CD4-positive, alpha-beta T cell treated with Interleukin-2 at 100 ng/mL for 4 hours (primary cell): ENCODE results near the gene APCDD1L.
A peak's percentile ranks its signal among the peaks of the same experiment; 100 is the strongest.

ENCODE experiments used
- DNase-seq: peaks from one replicate; pipeline ENCODE4 v3.0.0-alpha.2; 2020; ENCODE audit warnings: low spot score

The APCDD1L gene

DNA sequence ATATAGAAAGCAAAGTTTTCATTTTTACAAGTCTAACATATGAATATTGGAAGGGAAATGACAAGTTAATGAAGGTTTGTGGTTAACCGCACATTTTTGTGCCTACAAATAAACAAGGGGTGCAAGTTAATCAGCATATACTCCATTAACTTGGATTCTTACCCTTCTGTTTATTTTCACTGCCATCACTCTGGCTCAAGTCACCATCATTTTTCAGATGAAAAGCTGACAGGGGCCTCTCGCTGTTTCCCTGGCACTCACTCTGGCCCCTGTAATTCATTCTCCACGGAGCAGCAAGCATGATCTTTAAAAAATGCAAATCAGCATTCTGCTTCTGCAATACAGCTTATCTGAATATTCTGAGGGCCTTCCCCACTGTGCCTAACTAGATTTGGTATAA, 29.8 kb downstream of the APCDD1L start:
- DNase-seq: no peak

DNA sequence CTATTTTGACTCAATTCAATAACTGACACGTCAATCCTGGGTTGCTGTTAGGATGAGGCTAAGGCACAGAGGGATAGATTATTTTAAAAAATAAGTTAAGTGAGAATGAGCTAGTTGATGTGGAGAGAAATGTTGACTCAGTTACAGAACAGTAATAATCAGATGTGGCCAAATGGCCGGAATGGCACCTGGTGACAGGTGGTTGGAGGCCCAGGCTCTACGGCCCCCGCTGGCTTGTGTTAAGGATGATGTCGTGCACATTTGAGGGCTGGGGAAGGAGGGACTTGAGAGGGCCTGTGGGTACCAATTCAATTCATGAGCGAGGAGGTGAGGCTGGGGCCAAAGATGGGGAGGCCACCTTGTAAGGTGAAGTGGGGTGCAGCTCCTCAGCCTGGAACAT, 31.7 kb downstream of the APCDD1L start:
- no peak for DNase-seq

DNA sequence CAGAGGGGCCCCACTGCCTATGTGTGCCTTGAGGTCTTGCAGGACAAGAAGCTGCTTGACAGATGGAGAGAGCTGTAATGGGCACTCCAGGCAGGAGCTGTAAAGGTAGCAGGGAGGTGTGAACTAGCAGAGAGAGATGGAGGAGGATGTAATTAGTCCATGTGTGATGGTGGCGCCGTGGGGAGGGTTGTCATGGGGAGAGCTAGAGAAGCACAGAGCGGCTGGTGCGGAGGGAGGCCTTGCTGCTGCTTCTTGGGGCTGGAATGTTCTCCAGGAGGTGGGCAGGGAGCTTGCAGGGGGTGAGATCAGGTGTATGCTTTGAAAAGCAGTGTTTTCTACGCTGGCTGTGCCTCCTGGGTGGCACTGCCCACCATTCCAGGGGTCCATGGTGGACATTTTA, 32.1 kb downstream of the APCDD1L start:
- no peak for DNase-seq

DNA sequence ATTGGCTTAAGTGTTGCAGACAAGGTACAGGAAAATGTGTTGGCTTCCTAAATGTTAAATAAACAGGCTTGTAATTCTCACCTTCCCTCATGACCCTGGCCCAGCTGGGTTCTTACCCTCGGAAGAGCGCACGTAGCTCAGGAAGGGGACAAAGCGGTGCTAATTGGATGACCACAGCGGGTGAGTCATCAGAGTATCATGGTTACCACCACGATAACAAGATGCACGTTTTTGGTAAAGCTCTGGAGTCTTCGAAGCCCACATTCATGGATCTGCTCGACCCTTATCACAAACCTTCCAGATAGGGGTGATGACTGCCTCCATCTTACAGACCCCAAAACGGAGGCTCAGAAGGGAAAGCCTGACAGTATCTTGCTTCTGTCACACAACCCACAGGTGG, 32.8 kb downstream of the APCDD1L start:
- DNase-seq: no peak

DNA sequence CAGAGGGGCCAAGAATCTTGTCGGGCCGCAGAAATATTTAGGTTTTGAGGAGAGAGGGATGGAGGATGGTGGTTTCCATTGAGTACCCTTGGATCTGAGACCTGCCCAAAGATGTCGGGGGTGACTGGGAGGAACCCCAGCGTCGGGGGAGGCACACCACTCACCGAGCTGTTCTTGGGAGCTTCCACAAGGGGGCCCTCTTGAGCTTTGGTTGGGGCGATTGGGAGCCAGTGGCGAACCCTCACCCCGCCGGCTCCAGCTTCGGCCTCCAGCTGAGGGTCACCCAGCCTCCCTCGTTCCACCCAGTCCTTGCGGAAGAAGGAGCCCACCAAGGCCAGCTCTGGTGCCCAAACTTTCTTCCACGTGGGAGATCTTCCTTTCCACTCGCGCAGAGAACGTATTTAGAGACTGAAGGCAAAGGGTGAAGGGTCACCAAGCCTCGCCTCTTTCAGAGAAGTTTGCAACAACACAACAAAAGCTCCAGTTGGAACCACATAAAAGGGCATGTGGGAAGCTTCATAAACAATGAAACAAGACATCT, 33.6 kb downstream of the APCDD1L start:
- DNase-seq: peak; percentile 18

DNA sequence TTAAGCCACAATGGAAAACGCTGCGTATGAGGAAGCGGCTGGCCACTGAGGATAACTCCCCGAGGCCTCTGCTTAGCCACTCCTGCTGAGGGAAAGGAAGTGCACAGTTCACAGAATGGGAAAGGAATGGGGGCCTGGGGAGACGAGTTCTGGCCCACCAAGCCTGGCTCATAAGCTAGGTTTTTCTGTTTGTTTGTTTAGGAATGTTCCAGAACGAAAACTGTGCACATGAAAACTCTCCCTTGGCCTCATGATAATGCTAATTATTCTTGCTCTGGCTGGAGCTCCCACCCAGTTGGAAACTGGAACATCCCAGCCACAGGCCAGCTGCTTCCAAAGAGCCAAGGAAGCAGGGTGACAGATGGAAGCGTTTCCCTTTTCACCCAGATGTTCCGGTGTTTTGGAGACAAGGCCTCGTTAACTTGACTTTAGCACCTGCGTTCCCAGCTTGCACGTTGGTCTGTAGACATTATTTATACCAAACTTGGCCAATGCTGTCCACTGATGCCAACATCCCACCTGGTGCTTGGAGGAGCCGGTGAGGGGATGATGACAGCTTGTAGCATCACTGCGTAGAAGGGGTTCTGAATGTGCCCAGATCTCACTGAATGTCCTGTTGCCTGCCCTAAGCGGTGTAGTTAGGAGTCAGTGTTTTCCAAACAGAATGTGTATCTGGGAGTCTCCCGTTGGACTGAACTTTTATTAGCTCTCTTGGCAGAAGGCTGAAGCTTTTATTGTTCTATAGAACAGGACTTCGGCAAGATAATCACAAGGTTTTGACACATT, 34.5 kb downstream of the APCDD1L start:
- DNase-seq: no peak

DNA sequence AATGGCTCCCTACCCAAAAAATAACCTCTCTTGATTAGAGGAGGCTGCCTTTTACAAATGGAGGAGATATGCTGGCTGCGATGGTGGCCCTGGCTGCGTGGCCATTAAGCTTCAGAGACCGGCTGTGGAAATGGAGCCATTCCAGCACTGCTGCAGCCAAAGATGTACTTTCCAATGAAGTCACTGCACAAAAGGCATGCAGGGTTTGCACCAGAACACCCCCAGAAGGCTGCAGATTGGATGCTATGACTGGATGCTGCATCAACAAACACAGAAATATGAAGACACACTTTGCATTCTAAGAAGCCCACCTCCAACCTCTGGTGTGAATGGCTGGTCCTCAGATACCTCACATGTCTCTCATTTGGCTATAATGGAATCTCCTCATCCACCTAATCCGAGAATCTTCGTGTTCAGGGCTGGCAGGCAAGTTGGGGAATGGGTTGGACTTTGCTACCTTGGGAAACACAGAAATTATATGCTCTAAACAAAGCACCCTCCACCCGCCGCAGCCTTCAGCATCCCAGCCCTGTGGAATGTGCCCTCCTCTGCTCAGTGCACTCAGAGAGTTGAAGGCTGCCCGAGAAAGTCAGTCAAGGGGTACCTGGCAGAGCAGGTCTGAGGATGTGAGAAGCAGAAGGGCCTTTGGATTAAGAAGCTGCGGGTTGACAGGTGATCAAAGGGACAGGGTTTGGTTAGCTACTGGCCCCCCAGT, 35.3 kb downstream of the APCDD1L start:
- no peak for DNase-seq

DNA sequence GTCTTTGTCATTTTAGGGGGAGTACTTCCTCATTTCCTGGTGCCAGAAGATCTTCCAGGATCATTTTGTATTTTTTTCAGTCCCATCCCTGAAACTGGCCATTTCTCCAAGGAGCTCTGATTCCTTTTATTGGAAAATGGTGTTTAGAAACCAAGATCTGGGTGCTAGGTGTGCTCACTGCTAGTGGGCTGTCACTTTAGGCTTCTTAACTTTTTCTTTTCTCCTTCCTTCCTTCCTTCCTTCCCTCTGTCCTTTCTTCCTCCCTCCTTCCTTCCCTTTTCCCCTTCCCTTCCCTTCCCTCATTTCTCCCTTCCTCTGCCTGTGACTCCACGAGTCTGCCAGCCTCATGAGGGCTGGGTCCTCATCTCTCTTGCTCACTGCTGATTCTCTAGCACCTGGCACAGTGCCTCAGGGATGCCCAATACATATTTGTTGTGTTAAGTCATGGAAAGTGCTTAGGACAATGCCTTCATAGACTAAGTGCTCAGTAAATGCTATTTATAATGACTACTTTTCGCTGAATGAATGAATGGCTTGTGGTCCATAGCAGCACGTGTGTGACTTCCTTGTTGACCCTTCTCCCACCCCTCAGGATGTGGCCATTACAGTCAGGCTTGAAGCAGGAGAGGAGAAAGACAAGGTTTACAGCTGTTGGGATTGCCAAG, 36.9 kb downstream of the APCDD1L start:
- no peak for DNase-seq

DNA sequence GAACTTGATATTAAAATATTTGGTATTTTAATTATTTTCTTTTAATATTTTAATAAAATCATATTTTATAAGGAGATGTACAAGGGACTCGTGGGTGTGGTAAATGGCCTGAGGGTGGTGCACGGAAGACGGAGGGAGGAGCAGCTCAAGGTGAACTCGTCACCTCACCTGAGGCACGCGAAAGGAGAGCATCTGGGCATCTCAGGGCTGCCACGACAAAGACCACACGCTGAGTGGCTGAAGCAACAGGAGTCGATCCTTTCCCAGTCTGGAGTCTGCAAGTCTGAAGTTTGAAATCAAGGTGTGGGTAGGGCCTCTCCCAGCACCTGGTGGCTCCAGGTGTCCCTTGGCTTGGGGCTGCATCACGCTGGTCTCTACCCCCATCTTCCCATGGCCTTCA, 39.7 kb downstream of the APCDD1L start:
- DNase-seq: no peak

DNA sequence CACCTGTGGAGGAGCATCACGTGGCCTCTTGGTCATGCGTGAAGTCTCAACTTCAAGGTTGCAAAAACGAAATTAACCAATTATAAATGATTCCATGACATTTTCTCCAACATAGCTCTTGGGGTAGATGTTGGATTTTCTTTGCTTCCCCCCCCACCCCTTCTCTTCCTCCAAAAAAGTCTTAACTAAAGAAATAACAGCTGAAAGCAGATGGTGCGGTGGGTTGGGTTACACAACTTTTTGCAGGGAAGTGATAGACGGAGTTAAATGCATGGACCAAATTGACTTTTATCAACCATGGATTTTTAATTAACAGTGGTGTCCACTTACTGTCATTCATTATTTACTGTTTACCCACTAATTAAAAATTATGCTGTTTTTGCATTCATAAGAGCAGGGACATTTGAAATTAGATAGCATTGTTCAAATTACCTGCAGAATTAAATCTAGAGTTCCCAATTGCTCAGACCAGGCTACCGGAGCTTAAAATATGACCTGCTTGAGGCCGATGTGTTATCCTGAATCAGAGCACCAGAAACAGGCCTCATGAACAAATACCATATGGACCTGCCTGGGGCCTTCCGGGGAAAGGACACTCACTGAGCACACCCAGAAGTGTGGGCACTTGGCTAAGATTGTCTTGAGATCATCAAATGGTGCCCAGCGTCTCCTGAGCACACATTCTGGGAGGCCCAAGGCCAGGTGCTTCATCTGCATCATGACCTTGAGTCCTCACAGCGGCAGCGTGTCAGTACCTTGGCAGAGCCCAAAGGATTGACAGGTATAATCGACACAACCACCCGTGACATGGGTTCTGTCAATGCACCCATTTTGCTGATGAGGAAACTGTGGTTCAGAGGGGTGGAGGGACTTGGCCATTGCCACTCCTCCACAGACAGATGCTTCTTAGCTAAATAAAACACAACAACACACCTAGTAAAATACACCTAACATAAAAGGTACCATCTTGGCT, 41.5 kb downstream of the APCDD1L start:
- DNase-seq: no peak

DNA sequence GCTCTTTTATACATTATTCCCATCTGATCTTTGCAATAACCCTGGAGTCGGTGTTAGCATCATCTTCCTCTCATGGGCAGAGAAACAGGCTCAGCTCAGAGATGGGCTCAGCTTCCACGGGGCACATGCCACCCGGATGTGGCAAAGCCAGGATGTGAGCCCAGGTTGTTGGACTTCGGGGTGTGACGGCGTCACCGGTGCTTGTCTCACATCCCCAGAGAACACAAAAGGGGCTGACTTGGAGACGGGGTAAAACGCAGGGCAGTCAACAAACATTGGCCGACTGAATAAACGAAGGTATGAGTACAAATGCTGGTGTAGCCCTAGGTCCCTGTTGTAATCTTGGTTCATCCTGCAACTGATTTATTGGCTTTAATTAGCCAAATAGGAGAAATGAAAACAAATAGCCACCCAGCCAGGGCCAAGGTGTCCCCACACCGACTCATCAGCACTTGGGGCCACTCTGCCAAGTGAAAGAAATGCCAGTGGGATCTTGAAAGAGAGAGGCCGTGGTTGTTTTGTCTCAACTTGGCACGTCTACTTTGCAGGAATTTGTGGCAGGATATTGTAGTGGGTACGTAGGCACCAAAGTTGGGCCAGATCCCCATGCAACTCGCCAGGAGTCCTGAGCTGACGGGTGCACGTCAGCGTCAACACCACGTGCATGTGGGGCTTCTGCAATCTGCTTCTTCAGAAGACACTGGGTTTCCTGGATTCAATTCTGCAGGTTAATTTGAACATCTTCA, 42.8 kb downstream of the APCDD1L start:
- no peak for DNase-seq

DNA sequence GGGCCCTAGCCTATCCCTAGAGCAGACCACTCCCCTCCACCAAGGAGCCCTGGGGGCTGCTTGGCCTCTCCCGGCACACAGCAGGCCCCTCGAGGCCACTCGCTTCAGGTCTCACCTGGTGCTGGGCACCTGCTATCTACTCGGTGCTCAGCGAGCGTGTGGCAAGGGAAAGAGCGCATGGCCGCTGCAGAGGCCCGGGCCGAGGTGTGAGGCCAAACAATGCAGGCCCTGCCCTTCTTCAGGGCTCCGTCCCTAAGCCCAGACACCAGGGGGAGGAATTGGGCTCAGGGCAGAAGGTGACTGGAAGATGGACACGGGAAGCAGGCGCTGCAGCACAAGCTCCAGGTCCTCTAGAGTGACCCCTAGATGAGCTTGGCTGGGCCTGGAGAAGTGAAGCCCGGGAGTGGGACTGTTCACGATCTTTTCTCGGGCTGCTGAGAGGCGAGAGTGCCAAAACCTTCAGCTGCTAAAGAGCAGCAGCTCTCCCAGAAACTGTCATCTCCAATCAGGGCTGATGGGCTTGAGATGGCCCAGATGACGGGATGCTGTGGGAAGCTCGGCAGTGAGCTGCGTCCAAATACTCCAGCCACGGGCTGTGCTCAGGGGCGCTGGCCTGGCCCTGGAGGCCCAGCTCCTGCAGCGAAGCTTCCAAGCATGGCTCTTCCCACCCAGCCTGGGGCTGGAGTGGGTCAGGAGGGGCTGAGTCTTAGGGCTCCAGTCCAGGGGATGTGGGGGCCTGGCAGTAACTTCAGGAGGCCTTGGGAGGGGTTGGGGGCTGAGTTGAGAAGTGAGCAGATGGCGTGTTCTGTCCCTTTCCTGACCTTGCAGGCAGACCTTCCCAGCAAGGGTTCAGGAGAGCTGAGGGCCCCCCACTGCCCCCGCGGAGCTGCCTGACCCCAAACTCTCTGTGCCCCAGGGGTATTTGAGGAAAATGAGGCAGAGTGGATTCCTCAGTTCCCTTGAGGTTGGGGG, 43.7 kb downstream of the APCDD1L start:
- DNase-seq: no peak

DNA sequence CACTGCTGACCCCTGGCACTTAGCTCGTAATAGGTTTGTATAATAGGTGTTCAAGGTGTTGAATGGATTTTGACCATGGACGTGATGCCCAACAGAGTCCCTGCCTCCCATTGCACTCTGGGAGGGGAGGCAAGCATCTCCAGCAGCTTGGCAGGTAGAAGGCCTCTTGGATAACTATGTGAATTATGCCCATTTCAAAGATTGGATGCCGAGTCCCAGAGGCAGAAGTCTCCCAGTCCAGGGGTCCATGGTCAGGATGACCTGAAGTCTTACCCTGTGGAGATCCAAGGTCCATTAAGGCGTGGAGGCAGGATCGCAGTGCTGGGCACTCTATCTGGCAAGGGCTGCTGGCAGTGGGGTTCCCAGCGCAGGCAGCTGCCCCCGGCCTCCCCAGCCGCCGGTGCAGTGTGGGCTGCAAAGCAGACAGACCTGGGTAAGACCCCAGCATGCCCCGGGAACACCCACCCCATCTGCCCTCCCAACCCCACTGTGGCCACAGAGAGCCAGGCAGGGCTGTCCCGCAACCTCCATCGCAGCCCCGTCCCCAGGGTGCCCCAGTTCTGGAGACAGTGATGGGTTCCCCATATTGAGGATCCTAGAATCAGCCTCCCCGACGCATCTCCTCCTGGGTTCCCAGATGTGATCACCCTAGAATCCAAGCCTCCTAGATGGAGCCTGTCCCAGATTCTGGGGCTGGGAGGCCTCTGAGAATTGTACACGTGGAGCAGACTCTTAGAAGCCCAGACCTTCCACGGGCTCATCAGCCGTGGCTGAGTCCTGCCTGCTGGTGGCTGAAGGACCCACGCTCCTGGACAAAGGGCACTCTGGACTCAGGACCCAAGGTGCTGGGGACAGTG, 44.6 kb downstream of the APCDD1L start:
- no peak for DNase-seq

DNA sequence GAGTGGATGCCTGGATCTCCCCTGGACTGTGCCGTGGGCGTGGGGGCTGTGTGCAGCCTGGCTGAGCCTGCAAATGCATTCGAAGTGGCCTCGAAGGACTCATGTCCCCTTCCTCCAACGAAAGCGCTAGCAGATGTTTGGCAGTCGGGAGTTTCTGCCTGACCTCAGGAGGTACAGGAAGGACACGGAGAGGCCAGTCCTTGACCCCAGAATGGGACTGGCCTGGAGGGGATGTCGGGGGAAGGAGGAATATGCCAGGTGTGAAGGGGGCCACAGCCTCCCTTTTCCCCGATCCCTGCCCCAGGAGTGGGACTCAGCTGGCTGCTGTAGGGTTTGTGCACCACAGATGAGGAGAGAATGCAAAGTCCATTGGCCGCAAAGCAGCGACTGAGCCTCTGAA, 45.6 kb downstream of the APCDD1L start:
- DNase-seq: no peak

DNA sequence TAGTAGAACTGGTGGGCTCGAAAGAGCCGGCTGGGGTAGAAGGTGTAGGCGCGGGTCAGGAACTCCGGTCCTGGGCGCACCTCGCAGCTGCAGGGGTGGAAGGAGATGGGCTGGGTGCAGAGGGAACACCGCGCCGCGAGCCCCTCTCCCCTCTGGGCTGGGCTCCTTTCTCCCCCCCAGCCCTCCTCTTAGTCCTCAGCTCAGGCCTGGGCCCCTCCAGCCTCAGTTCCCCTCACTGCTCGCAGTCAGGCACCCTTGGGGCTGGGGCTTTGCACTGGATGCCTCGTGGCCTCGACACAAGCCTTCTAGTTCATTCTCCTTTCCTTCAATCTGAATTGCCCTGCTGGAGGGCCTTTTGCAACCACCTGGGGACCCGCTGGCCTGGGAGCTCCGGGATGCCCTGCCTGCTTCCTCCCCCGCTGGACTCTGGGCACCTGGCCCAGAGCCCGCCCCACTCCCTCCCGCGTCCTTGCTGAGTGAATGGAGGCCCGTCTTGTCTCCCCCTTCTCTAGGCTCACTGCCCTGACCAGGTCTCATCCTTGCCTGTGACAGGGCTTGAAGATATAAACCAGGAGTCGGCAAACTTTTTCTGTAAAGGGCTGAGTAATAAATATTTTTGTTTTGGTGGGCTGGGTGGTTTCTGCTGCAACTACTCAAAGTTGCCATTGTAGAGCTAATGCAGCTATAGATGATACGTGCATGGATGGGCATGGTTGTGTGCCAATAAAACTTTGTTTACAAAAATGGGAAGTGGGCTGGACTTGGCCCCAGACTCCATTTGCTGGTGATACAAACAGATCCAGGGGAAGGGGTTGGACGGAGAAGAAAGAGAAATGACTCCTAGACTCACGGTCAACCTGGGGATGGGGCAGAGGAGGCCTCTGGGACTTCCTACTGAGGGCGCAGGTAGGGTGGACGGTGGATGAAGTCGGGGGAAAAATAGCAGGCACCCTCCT, 47.3 kb downstream of the APCDD1L start:
- no peak for DNase-seq

DNA sequence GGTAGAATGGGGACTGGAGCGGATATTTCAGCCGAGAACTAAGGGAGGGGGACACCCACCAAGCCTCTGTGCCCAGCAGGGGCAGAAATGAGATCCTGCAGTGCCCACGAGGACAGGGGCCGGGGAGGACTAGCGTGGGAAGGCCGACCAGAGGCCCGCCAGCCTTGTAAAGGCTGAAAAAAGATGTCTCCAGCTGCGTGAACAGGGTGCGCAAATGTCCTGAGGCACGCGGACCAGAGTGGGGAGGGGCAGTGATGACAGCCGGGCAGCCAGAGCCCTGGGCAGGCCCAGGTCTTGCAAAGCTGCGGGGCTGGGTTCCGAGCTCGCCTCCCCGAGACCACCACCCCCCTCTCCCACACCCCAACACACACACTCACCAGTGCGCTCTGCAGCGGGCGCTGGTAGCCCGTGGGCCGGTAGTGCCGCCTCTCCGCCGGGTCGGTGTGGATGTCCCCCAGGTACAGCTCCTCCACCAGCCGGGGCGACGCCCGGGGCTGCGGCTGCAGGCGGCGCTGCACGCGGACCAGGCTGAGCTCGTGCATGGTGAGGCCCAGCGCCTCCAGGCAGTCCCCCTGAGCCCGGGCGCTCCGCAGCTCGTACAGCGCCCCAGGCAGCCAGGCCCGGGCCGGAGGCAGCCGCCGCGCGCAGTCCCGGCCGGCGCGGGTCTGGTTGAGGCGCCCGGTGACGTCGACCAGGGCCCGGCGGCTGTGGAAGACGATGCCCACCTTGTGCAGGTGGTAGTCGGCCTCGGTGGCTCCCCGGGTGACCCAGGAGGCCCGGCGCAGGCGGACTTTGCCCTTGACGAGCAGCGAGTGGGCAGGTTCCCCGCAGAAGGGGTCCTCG, 48.2 kb downstream of the APCDD1L start:
- no peak for DNase-seq
